Fibroblast of skin of left biceps (primary cell): Measurements from ENCODE around the gene ACAD11.
A peak's percentile ranks its signal among the peaks of the same experiment; 100 is the strongest.

Experiments
- DNase-seq, 2 experiments: peaks; one replicate each; pipeline ENCODE4 v3.0.0-alpha.2; 2013; ENCODE audit warnings: low read depth in 2 of 2

The ACAD11 gene

GRCh38 chr3:132659365-132660051 lies at the start of gene ACAD11:
Gene ACAD11, minus strand, starts transcription at chr3:132659809. Its CDS starts 58 bp downstream, at chr3:132659751.
- DNase-seq, result no peak

- no peak for DNase-seq
These were observed 44.1 kb upstream of the ACAD11 start for GRCh38 chr3:132703733-132704132.

- DNase-seq, result no peak
These were observed 35.8 kb upstream of the ACAD11 start for GRCh38 chr3:132695422-132695821.

GRCh38 chr3:132694991-132695390 lies 35.4 kb upstream of the ACAD11 start:
- no peak for DNase-seq

GRCh38 chr3:132690040-132690439 lies 30.4 kb upstream of the ACAD11 start:
- DNase-seq, result no peak

GRCh38 chr3:132682201-132682600 lies 22.6 kb upstream of the ACAD11 start:
- DNase-seq, result peak in 1 of 2 experiments; percentile 10

- DNase-seq, result no peak
These were observed 21.8 kb upstream of the ACAD11 start for GRCh38 chr3:132681421-132681820.

GRCh38 chr3:132679911-132680310 lies 20.3 kb upstream of the ACAD11 start:
- no peak for DNase-seq

GRCh38 chr3:132675408-132675807 lies 15.8 kb upstream of the ACAD11 start:
- DNase-seq, result no peak

- DNase-seq, result no peak
These were observed 9.7 kb upstream of the ACAD11 start for GRCh38 chr3:132669256-132669777.

- no peak for DNase-seq
These were observed 5.7 kb upstream of the ACAD11 start for GRCh38 chr3:132665230-132665745.

- DNase-seq, result no peak
These were observed 2.6 kb upstream of the ACAD11 start for GRCh38 chr3:132662212-132662611.

- no peak for DNase-seq
These were observed 1.5 kb upstream of the ACAD11 start for GRCh38 chr3:132661101-132661500.

- DNase-seq, result no peak
These were observed 1.1 kb upstream of the ACAD11 start for GRCh38 chr3:132660811-132661070.

- no peak for DNase-seq
These were observed 622 bp upstream of the ACAD11 start, which contains the start of gene UBA5 for GRCh38 chr3:132660052-132660810. Gene UBA5, plus strand, starts transcription at chr3:132660329. Its CDS starts 209 bp downstream, at chr3:132660538.

- no peak for DNase-seq
These were observed 627 bp downstream of the ACAD11 start for GRCh38 chr3:132659000-132659364.

- DNase-seq, result no peak
These were observed 1.5 kb downstream of the ACAD11 start for GRCh38 chr3:132657869-132658747.

- DNase-seq, result no peak
These were observed 4.1 kb downstream of the ACAD11 start for GRCh38 chr3:132655471-132655870.

GRCh38 chr3:132654721-132655120 lies 4.9 kb downstream of the ACAD11 start:
- DNase-seq, result no peak

GRCh38 chr3:132654190-132654589 lies 5.4 kb downstream of the ACAD11 start:
- DNase-seq, result no peak

GRCh38 chr3:132652640-132653270 lies 6.9 kb downstream of the ACAD11 start:
- DNase-seq, result no peak

- no peak for DNase-seq
These were observed 9.5 kb downstream of the ACAD11 start for GRCh38 chr3:132650153-132650552.
